ENCODE data around the gene PCSK4. TPM values are rescaled to one million over a fixed set of nuclear protein-coding genes. Genes with fewer than 3 reads are reported as not detected.
"Not testable (repeated sequence)": the region's sequence is repeated elsewhere in the genome, so short reads cannot be mapped to it uniquely, and the experiment has no call there.

The PCSK4 gene
- total RNA-seq, 1 experiment from 2014 or later = 0.96 TPM

GRCh38 chr19:1522061-1522460 lies 31.9 kb upstream of the PCSK4 start:
- DNase-seq (ENCODE audit: low read depth) = no peak

GRCh38 chr19:1521636-1522035 lies 31.5 kb upstream of the PCSK4 start:
- no peak for DNase-seq (ENCODE audit: low read depth)

GRCh38 chr19:1520203-1520780 lies 30.1 kb upstream of the PCSK4 start:
- no peak for DNase-seq (ENCODE audit: low read depth)

GRCh38 chr19:1519802-1520201 lies 29.7 kb upstream of the PCSK4 start:
- not testable (repeated sequence) for DNase-seq (ENCODE audit: low read depth)

DNA sequence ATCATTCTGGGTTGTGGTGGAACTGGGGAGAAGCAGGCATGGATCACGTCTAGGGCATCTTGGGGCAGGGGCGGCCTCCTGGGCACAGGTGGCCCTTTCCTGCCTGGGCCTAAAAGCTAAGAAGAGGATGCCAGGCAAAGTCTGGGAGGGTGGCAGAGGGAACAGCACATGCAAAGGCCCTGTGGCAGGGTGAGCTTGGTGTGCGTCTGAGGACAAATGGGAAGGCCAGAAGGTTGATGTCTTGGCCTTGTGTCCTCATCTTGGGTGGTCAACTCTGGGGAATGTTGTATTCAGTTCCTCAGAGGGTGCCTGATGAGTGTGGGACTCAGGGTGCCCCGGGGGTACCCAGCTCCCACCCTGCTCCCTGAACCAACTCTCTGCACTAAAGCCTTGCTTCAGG lies 28.3 kb upstream of the PCSK4 start:
- DNase-seq (ENCODE audit: low read depth) = no peak

GRCh38 chr19:1516395-1516753 lies 26.2 kb upstream of the PCSK4 start:
- no peak for DNase-seq (ENCODE audit: low read depth)

- no peak for DNase-seq (ENCODE audit: low read depth)
Observed at GRCh38 chr19:1514986-1515721, 25.0 kb upstream of the PCSK4 start.

DNA sequence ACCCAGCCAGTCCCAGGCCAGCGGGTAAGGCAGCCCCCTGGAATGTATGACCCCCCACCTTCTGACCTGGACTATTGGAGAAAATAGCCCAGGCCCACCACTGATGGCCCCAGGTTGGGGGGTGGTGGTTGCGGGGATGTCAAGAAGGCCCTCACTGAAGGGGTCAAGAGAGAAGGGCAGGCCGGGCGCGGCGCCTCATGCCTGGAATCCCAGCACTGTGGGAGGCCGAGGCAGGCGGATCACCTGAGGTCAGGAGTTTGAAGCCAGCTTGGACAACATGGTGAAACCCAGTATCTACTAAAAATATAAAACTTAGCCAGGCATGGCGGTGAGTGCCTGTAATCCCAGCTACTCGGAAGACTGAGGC lies 24.1 kb upstream of the PCSK4 start:
- no peak for DNase-seq (ENCODE audit: low read depth)

DNA sequence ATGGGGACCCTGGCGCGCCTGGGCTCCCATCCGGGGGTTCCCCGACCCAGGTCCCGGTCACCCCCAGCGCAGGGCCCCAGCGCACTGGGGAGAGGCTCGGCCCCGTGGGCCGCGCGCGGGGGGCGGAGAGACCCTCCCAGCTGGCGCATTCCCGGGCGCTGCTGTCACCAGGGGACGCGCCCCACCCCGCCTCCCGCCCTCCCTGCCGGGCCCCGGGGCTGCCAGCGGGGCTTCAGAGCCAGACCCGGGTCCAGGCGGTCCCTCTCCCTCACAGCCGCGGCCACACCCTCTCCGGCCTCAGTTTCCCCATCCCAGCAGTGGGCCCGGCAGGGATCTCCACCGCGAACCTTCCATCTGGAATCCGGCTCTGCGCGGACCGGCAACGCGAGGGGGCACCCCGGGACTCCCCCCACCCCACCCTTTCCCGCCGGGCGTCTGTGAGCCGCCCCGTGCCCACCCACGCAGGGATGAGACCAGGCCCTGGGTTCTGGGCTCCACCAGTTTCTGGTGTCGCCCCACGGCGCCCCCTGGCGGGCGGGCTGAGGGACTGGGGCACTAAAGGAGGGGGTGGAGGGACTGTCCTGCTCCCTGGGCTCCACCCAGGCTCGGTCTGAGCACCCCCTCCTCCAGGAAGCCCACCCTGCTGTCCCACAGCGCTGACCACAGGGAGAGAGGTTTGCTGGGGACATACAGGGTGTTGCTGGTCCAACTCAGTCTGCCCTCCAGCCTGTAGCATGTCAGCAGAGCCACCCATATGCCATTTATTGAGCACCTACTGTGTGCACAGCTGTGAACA lies 23.5 kb upstream of the PCSK4 start:
- DNase-seq (ENCODE audit: low read depth) = peak; percentile 42

DNA sequence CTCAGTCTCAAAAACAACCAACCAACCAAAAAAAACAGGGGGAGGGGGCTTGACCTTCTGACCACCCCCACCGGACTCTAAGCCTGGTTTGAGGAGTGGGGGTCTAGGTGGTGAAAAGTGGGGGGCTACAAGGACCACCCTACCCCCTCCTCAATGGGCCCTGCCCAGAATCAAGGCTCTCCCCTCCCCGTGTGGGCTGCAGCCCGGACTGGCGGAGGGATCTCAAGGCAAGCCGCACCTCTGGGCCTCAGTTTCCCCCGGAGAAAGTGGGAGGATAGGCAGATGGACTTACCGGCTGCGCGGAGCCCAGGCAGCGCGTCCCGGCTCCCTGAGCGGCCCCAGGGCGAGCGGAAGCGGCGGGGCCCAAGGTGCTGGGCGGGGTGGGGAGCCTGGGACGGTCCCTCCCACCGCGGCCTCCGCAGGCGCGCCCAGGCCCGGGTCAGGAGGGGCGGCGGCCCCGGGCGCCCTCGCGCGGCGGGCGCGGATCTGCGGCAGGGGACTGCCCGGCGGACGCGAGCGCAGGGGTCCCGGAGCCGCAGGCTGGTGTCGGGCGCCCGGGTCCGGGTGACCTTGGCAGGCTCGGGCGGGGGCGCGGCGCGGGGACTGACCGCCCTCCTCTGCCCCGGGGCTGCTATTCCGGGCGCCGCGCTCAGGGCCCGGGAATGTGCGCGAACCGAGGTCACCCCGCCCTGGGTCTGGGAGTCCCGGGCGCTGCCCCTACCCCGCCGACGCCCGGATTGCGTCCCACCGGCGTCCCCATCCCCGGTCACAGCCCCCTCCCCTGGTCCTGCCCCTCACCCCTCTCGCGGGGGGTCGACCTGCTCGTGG lies 22.7 kb upstream of the PCSK4 start, which contains the start of gene ADAMTSL5:
TSS of gene ADAMTSL5 (minus strand) at position 349 of the 828 bp plus-strand sequence. CDS start 2,076 bp downstream, outside the sequence.
- peak; percentile 65 for DNase-seq (ENCODE audit: low read depth)

GRCh38 chr19:1511318-1512317 lies 21.5 kb upstream of the PCSK4 start:
- no peak for DNase-seq (ENCODE audit: low read depth)

GRCh38 chr19:1510807-1511206 lies 20.7 kb upstream of the PCSK4 start:
- DNase-seq (ENCODE audit: low read depth) = no peak

- no peak for DNase-seq (ENCODE audit: low read depth)
Observed at GRCh38 chr19:1510442-1510806, 20.3 kb upstream of the PCSK4 start.

GRCh38 chr19:1509602-1510441 lies 19.7 kb upstream of the PCSK4 start:
- DNase-seq (ENCODE audit: low read depth) = no peak

GRCh38 chr19:1508507-1508856 lies 18.3 kb upstream of the PCSK4 start:
- no peak for DNase-seq (ENCODE audit: low read depth)

DNA sequence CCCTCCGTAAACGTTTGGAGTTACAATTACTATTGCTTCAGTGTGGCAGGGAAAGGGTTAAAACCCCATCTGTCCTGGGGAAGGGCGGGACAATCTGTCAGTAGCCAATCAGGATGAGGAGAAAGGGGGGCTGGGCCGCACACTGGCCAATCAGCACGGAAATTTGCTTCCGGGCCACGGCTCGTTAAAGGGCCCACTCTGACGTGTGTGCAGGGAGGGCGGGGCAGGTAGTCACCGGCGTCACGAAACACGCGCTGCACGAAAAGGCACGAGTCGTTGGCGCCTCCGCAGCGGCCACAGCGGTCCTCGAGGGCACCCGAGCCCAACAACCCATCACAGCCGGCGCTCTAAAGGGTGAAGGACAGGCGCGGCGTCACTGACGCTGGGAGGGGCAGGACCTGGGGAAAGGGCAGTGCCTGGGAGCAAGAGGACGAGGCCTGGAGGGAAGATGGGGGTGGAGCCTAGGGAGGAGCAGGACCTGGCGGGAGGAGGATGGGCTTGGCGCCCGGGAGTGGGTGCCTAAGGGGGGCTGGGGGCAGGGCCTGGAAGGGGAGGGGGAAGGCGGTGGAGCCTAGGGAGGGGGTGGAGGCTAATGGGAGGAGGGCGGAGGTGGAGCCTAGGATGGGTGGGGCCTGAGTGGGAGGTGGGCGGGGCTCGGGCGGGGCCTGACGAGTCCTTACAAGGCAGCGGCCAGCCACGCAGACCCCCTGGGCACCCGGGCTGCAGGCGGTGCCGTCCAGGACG lies 17.8 kb upstream of the PCSK4 start:
- peak; percentile 86 for DNase-seq (ENCODE audit: low read depth)

DNA sequence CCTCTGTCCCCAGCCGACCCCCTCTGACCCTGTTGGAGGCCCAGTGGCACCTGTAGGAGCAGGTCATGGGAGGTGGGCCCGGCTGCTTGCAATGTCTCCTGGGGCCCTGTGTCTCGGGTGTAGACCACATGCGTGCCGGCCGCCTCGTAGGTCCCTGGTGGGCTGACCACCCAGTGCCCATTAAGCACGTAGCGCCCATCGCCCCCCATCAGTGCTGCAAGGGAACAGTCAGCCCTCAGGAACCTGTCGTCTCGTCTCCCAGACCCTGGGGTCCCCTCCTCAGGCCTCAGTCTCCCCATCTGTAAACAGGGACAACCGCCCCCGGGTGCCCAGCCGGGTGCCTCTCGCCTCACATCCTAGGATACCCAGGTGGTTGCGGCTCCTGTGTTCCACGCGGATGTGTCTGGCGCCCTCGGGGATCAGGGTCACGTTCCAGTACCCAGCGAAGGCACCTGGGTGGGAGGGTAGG lies 17.1 kb upstream of the PCSK4 start:
- DNase-seq (ENCODE audit: low read depth) = no peak

GRCh38 chr19:1505991-1506881 lies 16.1 kb upstream of the PCSK4 start:
- DNase-seq (ENCODE audit: low read depth) = no peak

Measured in M059J (cell line).